Central memory CD8-positive, alpha-beta T cell (primary cell): ENCODE results near the gene A4GALT.

Experiments used
- ATAC-seq: fragments of 150-1000 bp; cut with Tn5 transposase; replicated peaks from 2 replicates; pipeline ENCODE4 v1.10.0; 2022; ENCODE audit warnings: mild to moderate bottlenecking, moderate FRiP score, moderate number of reproducible peaks; ENCODE audit not compliant: poor library complexity, severe bottlenecking; ENCODE audit errors: extremely low read depth
- DNase-seq, 2 donors: peaks; one replicate each; pipeline ENCODE4 v3.0.0; 2021; ENCODE audit warnings: low spot score in 2 of 2
- H3K27ac Mint-ChIP-seq: one replicate; pipeline ENCODE4 v1.8.0; 2022; ENCODE audit warnings: low read depth, mild to moderate bottlenecking, moderate library complexity, mixed read lengths
- H3K27me3 Mint-ChIP-seq: one replicate; pipeline ENCODE4 v1.8.0; 2022; ENCODE audit warnings: mixed read lengths
- H3K36me3 Mint-ChIP-seq: one replicate; pipeline ENCODE4 v1.8.0; 2022; ENCODE audit warnings: mild to moderate bottlenecking, moderate library complexity, mixed read lengths; ENCODE audit not compliant: insufficient read depth
- H3K4me1 Mint-ChIP-seq: one replicate; pipeline ENCODE4 v1.8.0; 2022; ENCODE audit warnings: mixed read lengths
- H3K4me3 Mint-ChIP-seq: one replicate; pipeline ENCODE4 v1.8.0; 2022; ENCODE audit warnings: mild to moderate bottlenecking, moderate library complexity, mixed read lengths
- H3K9me3 Mint-ChIP-seq: one replicate; pipeline ENCODE4 v1.8.0; 2022; ENCODE audit warnings: mixed read lengths

Gene A4GALT

DNA sequence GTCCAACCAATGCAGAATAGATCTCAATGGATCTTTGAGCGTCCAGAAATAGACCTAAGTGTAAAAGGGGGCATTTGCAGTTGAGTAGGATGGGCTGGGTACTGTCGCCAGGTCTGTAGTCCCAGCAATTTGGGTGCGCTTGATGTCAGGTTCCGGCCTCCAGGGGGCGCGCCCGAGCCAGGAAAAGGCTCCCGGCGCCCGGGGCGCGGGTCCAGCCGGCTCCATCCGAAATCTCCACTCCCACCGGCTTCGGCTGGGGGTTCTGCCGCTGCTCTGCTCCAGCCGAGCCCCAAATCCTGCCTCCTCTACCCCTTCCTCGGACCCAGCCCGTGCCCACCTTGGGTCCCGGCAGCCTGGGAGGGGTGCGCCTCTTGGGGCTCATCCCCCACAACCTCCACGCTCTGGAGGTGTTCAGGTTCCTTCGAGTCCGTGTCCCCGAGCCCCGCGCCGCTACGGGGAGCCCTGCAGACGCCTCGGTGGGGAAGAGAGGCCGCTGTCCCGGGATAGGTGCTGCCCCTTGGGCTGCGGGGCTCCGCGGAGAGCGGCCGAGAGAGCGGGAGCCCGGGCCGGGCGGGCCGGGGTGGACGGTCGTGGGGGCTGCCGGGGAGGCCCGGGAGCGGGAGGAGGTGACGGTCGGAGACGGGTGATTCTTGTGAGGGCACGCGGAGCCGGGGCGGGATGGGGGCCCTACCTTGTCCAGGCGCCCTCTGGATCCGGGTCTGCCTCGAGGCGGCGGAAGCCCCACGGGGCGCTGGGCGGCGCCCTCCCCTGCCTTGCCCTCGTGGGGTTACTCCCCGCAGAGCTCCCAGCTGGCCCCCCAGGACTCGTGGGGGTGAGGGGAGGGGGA is 58.5 kb downstream of the A4GALT start:
- H3K9me3 Mint-ChIP-seq, result no peaks in the 10 kb centered on the region
- peak overlapping the region; percentile 61 for H3K4me3 Mint-ChIP-seq
- peak; percentile 85 for ATAC-seq
- peak; percentile 66 to 72 for DNase-seq
- H3K27ac Mint-ChIP-seq, result no peak overlapping the region
- H3K36me3 Mint-ChIP-seq, result peaks cover 5% of the 10 kb centered on the region
- H3K4me1 Mint-ChIP-seq, result no peaks in the 10 kb centered on the region
- no peaks in the 10 kb centered on the region for H3K27me3 Mint-ChIP-seq

GRCh38 chr22:42656578-42656977 is 64.1 kb downstream of the A4GALT start:
- ATAC-seq, result no peak
- Mint-ChIP-seq H3K4me1 (no peaks in the 10 kb centered on the region), H3K36me3 (no peaks in the 10 kb centered on the region), H3K4me3 (no peak overlapping the region), H3K27me3 (no peaks in the 10 kb centered on the region), H3K27ac (no peak overlapping the region), H3K9me3 (no peaks in the 10 kb centered on the region)
- DNase-seq, result no peak

DNA sequence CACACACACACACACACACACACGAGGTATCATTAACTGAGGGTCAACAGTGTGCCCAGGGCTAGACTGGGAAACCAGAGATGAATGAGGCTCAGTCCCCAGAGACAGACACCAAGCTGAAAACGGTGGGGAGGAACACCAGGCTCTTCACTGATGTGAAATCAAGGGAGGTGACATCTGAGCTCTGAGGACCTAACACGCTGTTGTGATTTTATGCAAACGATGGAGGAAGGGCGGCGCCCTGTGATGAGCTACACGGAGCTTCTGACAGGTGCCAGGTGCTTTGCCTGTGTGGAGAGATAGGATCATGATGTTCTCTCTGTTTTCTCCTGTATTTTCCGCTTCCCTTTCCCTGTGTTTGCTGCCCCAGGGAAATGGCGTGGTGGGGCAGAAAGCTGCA is 65.0 kb downstream of the A4GALT start:
- Mint-ChIP-seq H3K4me1 (no peaks in the 10 kb centered on the region), H3K27me3 (no peaks in the 10 kb centered on the region), H3K4me3 (no peak overlapping the region), H3K36me3 (no peaks in the 10 kb centered on the region), H3K27ac (no peak overlapping the region), H3K9me3 (no peaks in the 10 kb centered on the region)
- DNase-seq, result no peak
- ATAC-seq, result no peak

DNA sequence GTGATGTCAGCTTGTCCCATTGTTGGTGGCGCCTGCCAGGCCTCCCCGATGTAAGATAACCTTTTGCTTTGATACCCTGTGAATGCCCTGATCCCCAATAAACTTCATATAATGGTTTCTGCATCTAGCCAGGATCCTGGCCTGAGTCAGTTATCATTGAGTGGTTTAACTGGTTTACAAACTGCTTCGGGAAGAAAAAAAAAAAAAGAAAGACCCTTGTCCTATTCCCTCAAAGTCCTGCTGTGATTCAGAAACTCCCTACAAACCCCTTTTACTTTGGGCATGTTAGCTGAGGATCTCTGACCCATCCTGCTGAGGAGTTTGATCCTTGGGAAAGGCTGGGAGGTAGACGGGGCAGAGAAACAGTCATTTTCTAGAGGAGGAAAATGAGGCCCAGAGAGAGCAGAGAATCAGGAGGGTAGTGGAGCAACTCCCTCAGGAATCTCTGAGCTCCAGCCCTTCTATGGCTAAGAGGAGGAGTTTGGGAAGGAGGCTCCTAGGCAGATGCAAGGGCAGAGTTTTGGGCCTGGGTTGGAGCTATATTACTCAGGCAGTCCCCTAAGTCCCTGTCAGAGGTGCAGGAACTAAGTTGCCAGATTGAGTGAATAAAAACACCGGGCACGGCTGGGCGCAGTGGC is 66.1 kb downstream of the A4GALT start:
- Mint-ChIP-seq H3K4me1 (no peaks in the 10 kb centered on the region), H3K27ac (no peak overlapping the region), H3K27me3 (no peaks in the 10 kb centered on the region), H3K36me3 (no peaks in the 10 kb centered on the region), H3K9me3 (no peaks in the 10 kb centered on the region), H3K4me3 (no peak overlapping the region)
- ATAC-seq, result no peak
- DNase-seq, result no peak

GRCh38 chr22:42653999-42654398 is 66.7 kb downstream of the A4GALT start:
- Mint-ChIP-seq H3K9me3 (no peaks in the 10 kb centered on the region), H3K27me3 (no peaks in the 10 kb centered on the region), H3K27ac (no peak overlapping the region), H3K36me3 (no peaks in the 10 kb centered on the region), H3K4me1 (peaks cover under 1% of the 10 kb centered on the region), H3K4me3 (no peak overlapping the region)
- no peak for DNase-seq
- no peak for ATAC-seq

GRCh38 chr22:42651134-42651533 is 69.5 kb downstream of the A4GALT start:
- DNase-seq (no peak), ATAC-seq (no peak)
- H3K27ac Mint-ChIP-seq, result no peak overlapping the region
- H3K4me1 Mint-ChIP-seq, result peaks cover 18% of the 10 kb centered on the region
- no peak overlapping the region for H3K4me3 Mint-ChIP-seq
- H3K36me3 Mint-ChIP-seq, result peaks cover 7% of the 10 kb centered on the region
- H3K9me3 Mint-ChIP-seq, result no peaks in the 10 kb centered on the region
- H3K27me3 Mint-ChIP-seq, result no peaks in the 10 kb centered on the region

GRCh38 chr22:42649246-42650099 is 71.2 kb downstream of the A4GALT start, which contains the start of gene CYB5R3:
TSS of gene CYB5R3 (minus strand) at chr22:42649392. CDS start at chr22:42649315, 77 bp downstream.
- peak; percentile 57 to 58 for DNase-seq
- H3K4me3 Mint-ChIP-seq, result peak within 1 kb of the TSS; percentile 90
- peaks cover 30% of the 10 kb centered on the region for H3K4me1 Mint-ChIP-seq
- no peaks in the 10 kb centered on the region for H3K9me3 Mint-ChIP-seq
- no peaks in the 10 kb centered on the region for H3K27me3 Mint-ChIP-seq
- peak within 1 kb of the TSS; percentile 92 for H3K27ac Mint-ChIP-seq
- peaks cover 7% of the 10 kb centered on the region for H3K36me3 Mint-ChIP-seq
- peak; percentile 76 for ATAC-seq

DNA sequence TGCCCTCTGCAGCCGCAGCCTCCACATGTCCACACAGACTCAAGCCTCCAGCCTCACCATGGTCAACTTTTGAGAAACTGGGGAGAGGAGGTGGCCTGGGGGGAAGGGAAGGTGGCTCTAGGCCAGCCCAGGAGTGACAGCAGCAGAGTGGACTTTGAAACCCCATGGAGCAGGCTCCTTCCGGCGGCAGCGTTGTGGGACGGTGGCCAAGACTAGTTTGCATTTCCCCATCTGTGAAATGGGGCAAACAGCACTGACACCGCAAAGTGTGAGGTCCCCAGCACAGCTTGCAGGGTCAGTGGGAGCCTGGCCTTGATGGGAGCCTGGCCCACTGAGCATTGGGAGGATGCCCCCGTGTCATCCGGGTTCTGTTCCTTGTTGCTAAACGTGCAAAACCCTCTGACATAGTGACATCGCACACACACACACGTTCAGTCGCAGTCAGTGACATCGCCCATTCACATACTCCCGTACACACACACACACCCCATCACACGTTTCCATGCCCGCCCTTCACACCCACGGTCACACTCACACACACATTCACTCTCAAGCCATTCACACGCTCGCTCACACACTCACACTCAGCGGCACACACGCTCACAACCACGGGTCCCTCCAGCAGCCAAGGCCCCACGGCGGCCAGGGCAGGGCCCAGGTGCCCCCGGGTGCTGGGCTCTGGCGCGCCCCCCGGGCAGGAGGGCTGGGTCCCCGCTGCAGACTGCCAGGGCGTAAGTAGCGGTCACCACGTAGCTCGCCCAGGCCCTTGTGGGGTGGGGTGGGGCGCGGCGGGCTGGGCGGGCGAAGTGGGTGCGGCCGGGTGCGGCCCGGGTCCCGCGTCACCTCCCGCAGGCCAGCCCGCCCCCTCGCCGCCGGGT is 72.1 kb downstream of the A4GALT start:
- Mint-ChIP-seq H3K27ac (peak overlapping the region; percentile 92), H3K36me3 (peaks cover 7% of the 10 kb centered on the region), H3K9me3 (no peaks in the 10 kb centered on the region), H3K4me1 (peaks cover 36% of the 10 kb centered on the region), H3K27me3 (no peaks in the 10 kb centered on the region), H3K4me3 (peak overlapping the region; percentile 90)
- peak; percentile 64 for ATAC-seq
- peak; percentile 26 to 33 for DNase-seq

DNA sequence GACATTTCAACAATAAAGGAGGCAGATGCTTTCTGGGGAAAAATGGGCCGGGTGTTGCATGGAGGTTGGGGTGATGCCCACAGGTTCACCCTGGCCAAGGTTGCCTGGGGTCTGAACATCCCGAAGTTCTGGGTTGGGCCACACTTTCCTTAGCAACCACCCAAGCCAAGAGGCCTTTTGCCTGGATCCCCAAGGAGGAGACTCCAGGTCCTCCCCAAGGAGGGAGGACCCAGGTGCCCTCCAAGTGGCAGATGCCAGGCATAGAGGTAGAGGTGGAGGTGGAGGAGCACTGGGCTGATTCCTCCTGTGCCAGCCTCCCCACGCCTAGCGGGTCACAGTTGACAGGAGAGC is 72.7 kb downstream of the A4GALT start:
- peaks cover 8% of the 10 kb centered on the region for H3K36me3 Mint-ChIP-seq
- H3K4me1 Mint-ChIP-seq, result peaks cover 38% of the 10 kb centered on the region
- peak overlapping the region; percentile 90 for H3K4me3 Mint-ChIP-seq
- H3K27me3 Mint-ChIP-seq, result no peaks in the 10 kb centered on the region
- H3K9me3 Mint-ChIP-seq, result no peaks in the 10 kb centered on the region
- ATAC-seq, result no peak
- peak overlapping the region; percentile 92 for H3K27ac Mint-ChIP-seq
- no peak for DNase-seq

DNA sequence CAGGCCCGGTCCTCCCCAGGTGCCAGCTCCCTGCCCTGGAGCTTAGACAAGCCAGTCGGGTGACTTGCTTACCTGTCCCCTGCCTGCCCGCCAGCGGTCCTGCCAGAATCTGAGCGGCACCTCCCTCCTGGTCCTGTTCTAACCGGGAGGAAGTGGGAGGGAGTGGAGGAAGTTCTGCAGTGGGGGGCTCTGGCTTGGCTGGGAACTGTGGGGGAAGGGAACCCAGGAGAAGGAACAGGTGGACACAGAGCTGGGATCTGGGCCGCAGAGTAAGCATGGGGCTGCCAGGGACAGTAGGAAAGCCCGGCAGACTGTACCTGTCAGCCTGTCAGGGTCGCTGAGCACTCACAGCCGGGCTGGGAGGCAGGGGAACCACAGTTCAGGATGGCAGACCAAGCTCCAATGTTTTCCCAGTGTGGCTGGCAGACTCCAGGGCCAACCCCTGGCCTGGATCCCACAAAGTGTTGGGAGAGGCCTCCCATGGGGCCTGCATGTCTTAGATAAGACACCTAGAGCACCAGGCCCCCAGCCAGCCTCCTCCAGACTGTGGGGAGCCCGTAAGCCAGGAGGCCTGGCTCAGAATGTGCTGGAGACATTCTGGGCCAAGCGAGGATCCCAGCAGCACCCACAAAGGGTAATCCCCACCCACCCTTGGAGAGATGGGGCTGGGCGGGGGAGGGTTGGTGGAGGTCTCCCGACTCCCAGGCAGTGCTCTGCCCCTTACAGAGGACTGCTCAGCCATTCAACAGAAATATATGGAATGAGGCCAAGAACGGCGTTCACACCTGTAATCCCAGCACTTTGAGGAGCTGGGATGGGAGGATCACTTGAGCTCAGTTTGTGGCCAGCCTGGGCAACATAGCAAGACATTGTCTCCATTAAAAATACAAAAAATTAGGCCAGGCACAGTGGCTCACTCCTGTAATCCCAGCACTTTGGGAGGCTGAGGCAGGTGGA is 73.8 kb downstream of the A4GALT start:
- peak overlapping the region; percentile 90 for H3K4me3 Mint-ChIP-seq

DNA sequence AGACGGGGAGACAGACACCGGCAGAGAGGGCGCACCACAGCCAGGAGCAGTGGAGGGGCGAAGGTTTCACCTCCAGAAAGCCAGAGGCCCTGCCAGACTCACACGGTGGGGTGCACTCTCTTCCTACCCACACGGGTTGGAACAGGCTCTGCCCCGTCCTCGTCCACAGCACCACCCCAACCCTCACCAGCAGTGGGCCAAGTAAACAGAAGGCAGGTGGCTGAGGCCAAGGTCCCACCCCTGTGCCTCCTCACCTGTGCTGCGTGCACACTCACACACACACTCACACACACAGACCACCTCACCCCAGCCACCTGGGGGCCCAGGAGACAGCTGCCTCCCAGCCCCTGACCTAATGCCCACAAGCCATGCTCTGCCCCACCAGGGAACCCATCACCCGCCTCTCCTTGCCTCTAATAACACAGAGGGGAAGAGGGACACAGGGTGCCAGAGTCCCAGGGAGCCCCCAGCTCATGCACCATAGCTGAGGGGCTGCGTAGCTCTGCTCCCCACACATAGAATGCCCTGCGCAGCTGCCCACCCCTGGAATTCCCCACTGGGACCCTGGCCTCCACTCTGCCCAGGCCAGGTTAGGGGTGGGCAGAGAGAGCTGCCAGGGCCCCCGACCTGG is 74.6 kb downstream of the A4GALT start:
- peak overlapping the region; percentile 69 for H3K27ac Mint-ChIP-seq
- no peak for ATAC-seq
- no peak for DNase-seq
- no peak overlapping the region for H3K4me3 Mint-ChIP-seq
- H3K4me1 Mint-ChIP-seq, result peaks cover 41% of the 10 kb centered on the region
- H3K36me3 Mint-ChIP-seq, result peaks cover 8% of the 10 kb centered on the region
- H3K27me3 Mint-ChIP-seq, result no peaks in the 10 kb centered on the region
- H3K9me3 Mint-ChIP-seq, result no peaks in the 10 kb centered on the region

More for the DNA sequence above, 73.8 kb downstream of the A4GALT start:
- Mint-ChIP-seq H3K36me3 (peaks cover 8% of the 10 kb centered on the region), H3K9me3 (no peaks in the 10 kb centered on the region), H3K27ac (peak overlapping the region; percentile 92), H3K27me3 (no peaks in the 10 kb centered on the region), H3K4me1 (peaks cover 41% of the 10 kb centered on the region)
- ATAC-seq, result no peak
- no peak for DNase-seq
